Measurements from ENCODE around the gene EMC8. TPM values are rescaled to one million over a fixed set of nuclear protein-coding genes. Genes with fewer than 3 reads are reported as not detected.
A peak's percentile ranks its signal among the peaks of the same experiment; 100 is the strongest.

EMC8 gene
- total RNA-seq, 4 donors from 2014 or later: 11.8 to 26.6 (median 16.7) TPM

- Histone ChIP-seq H3K9me3 (no peaks in the 10 kb centered on the region), H3K27me3 (no peaks in the 10 kb centered on the region), H3K4me3 (no peak overlapping the region), H3K36me3 (no peaks in the 10 kb centered on the region), H3K27ac (no peak overlapping the region), H3K4me1 (no peaks in the 10 kb centered on the region)
- intact Hi-C loops (cut with DNase I; ENCODE audit: low total_unique reads): no loop called here
- TF ChIP-seq CTCF (IDR thresholded peaks at IDR 0.05) (no peak), POLR2A (IDR thresholded peaks at IDR 0.05) (no peak)
- DNase-seq: no peak
Observed at GRCh38 chr16:85784813-85785212, 14.5 kb downstream of the EMC8 start.

GRCh38 chr16:85783441-85783840 lies 15.9 kb downstream of the EMC8 start:
- DNase-seq: no peak
- Histone ChIP-seq H3K4me3 (no peak overlapping the region), H3K27ac (no peak overlapping the region), H3K9me3 (no peaks in the 10 kb centered on the region), H3K27me3 (no peaks in the 10 kb centered on the region), H3K36me3 (no peaks in the 10 kb centered on the region), H3K4me1 (no peaks in the 10 kb centered on the region)
- intact Hi-C loops (cut with DNase I; ENCODE audit: low total_unique reads): no loop called here
- TF ChIP-seq CTCF (IDR thresholded peaks at IDR 0.05): no peak
- TF ChIP-seq POLR2A (IDR thresholded peaks at IDR 0.05): no peak

GRCh38 chr16:85782451-85782850 lies 16.9 kb downstream of the EMC8 start:
- TF ChIP-seq POLR2A (IDR thresholded peaks at IDR 0.05): no peak
- no peak for TF ChIP-seq CTCF (IDR thresholded peaks at IDR 0.05)
- no peak for DNase-seq
- intact Hi-C loops (cut with DNase I; ENCODE audit: low total_unique reads): no loop called here
- Histone ChIP-seq H3K9me3 (no peaks in the 10 kb centered on the region), H3K4me1 (no peaks in the 10 kb centered on the region), H3K27ac (no peak overlapping the region), H3K4me3 (no peak overlapping the region), H3K36me3 (no peaks in the 10 kb centered on the region), H3K27me3 (no peaks in the 10 kb centered on the region)

GRCh38 chr16:85781695-85782370 lies 17.5 kb downstream of the EMC8 start:
- no peaks in the 10 kb centered on the region for H3K36me3 ChIP-seq
- intact Hi-C loops (cut with DNase I; ENCODE audit: low total_unique reads): no loop called here
- DNase-seq: peak in 1 of 2 donors; percentile 27

More at GRCh38 chr16:85781695-85782370, 17.5 kb downstream of the EMC8 start:
- Histone ChIP-seq H3K27ac (no peak overlapping the region), H3K4me3 (no peak overlapping the region), H3K4me1 (no peaks in the 10 kb centered on the region), H3K27me3 (no peaks in the 10 kb centered on the region), H3K9me3 (no peaks in the 10 kb centered on the region)
- TF ChIP-seq POLR2A (IDR thresholded peaks at IDR 0.05): no peak
- no peak for TF ChIP-seq CTCF (IDR thresholded peaks at IDR 0.05)

All from uterus (tissue), 4 donors.